Measurements from ENCODE around the gene TMEM163. TPM values are rescaled to one million over a fixed set of nuclear protein-coding genes. Genes with fewer than 3 reads are reported as not detected.

The TMEM163 gene
- polyA plus RNA-seq, 2 donors: 0.10 to 0.11 TPM

DNA sequence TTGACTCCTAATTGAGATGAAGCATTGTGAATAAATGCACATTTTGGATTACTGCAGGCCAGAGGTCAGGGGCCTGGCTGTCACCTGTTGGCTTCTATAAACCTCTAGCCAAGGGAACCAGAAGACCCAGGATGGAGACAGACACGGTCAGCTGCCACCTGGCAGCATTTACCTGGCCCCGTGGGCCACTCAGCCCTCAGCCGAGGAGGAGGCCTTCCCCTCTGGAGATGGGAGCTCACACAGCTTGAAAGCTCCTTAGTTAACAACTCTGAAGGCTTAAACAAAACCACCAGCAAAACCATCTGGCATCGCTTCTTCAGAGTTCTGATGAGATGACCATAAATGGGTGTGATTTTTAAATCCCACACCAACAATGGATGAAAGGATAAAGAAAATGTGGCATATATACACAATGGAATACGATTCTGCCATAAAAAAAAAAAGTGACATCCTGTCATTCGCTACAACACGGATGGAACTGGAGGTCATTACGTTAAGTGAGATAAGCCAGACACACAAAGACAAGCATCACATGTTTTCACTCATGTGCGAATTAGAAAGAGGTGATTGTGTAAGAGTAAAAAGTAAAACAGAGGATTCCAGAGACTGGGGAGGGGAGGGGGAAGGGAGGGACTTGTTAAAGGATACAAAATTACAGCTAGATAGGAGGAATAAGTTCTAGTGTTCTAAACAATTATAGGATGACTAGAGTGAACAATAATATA lies 218.4 kb downstream of the TMEM163 start:
- Histone ChIP-seq H3K9me3 (ENCODE audit: control insufficient read depth in 2 of 2, insufficient read depth in 1 of 2, low read depth in 1 of 2, low read length in 1 of 2) (no peaks in the 10 kb centered on the region), H3K4me3 (ENCODE audit: low read depth in 1 of 2, low read length in 2 of 2) (no peak overlapping the region), H3K36me3 (ENCODE audit: control insufficient read depth in 2 of 2, insufficient read depth in 2 of 2, low read length in 1 of 2) (no peaks in the 10 kb centered on the region), H3K27me3 (ENCODE audit: control insufficient read depth in 1 of 2, insufficient read depth in 2 of 2, low read length in 2 of 2) (peaks cover 0 to 3% of the 10 kb centered on the region in 2 donors), H3K4me1 (ENCODE audit: control insufficient read depth in 2 of 2, insufficient read depth in 2 of 2, low read length in 1 of 2) (no peaks in the 10 kb centered on the region), H3K27ac (ENCODE audit: low read depth in 2 of 2, low read length in 1 of 2) (no peak overlapping the region)
- WGBS, 2 donors: 71 to 72% methylated on average over 9 of the region's 9 CpGs

DNA sequence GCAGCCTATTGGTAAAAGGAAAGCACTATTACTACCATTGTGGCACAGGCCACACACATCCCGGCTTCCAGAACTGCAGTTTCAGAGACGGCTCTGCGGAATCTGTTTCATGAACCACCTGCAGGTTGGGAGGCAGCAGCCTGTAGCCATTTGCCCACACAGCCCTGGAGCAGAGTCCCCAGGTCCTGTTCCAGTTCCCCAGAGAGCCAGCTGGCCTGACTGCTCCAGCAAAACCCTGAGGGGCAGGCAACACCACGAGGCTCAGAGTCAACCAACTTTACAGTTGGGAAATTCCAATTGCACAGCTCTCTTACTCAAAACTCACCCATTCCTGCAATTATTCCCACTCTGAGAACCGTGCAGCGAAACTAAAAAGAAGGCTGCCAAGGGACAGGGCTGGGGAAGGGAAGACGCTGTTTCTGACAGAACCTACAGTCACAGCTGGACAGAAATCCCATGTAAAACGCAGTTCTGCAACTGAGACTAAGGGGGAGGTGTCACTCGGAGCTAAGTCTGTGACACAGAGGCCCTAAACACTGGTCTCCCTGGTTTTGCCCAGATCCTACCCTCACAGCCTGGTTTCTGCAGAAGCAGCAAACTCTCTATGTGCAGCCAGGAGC lies 219.4 kb downstream of the TMEM163 start:
- Histone ChIP-seq H3K27me3 (ENCODE audit: control insufficient read depth in 1 of 2, insufficient read depth in 2 of 2, low read length in 2 of 2) (peaks cover 0 to 3% of the 10 kb centered on the region in 2 donors), H3K9me3 (ENCODE audit: control insufficient read depth in 2 of 2, insufficient read depth in 1 of 2, low read depth in 1 of 2, low read length in 1 of 2) (no peaks in the 10 kb centered on the region), H3K27ac (ENCODE audit: low read depth in 2 of 2, low read length in 1 of 2) (no peak overlapping the region), H3K4me3 (ENCODE audit: low read depth in 1 of 2, low read length in 2 of 2) (no peak overlapping the region), H3K4me1 (ENCODE audit: control insufficient read depth in 2 of 2, insufficient read depth in 2 of 2, low read length in 1 of 2) (no peaks in the 10 kb centered on the region), H3K36me3 (ENCODE audit: control insufficient read depth in 2 of 2, insufficient read depth in 2 of 2, low read length in 1 of 2) (no peaks in the 10 kb centered on the region)
- 64 to 65% methylated on average over 9 of the region's 9 CpGs for WGBS, 2 donors

- 77 to 81% methylated on average over 7 of the region's 7 CpGs for WGBS, 2 donors
Observed at GRCh38 chr2:134498654-134499053, 220.1 kb downstream of the TMEM163 start.

GRCh38 chr2:134493797-134494196 lies 225.0 kb downstream of the TMEM163 start:
- no peaks in the 10 kb centered on the region for H3K27me3 ChIP-seq (ENCODE audit: control insufficient read depth in 1 of 2, insufficient read depth in 2 of 2, low read length in 2 of 2)

More at GRCh38 chr2:134498654-134499053, 220.1 kb downstream of the TMEM163 start:
- no peaks in the 10 kb centered on the region for H3K36me3 ChIP-seq (ENCODE audit: control insufficient read depth in 2 of 2, insufficient read depth in 2 of 2, low read length in 1 of 2)
- no peaks in the 10 kb centered on the region for H3K9me3 ChIP-seq (ENCODE audit: control insufficient read depth in 2 of 2, insufficient read depth in 1 of 2, low read depth in 1 of 2, low read length in 1 of 2)
- H3K27me3 ChIP-seq (ENCODE audit: control insufficient read depth in 1 of 2, insufficient read depth in 2 of 2, low read length in 2 of 2): peaks cover 0 to 3% of the 10 kb centered on the region in 2 donors
- no peaks in the 10 kb centered on the region for H3K4me1 ChIP-seq (ENCODE audit: control insufficient read depth in 2 of 2, insufficient read depth in 2 of 2, low read length in 1 of 2)
- H3K4me3 ChIP-seq (ENCODE audit: low read depth in 1 of 2, low read length in 2 of 2): no peak overlapping the region
- H3K27ac ChIP-seq (ENCODE audit: low read depth in 2 of 2, low read length in 1 of 2): no peak overlapping the region

GRCh38 chr2:134491771-134492441 lies 226.9 kb downstream of the TMEM163 start:
- Histone ChIP-seq H3K9me3 (ENCODE audit: control insufficient read depth in 2 of 2, insufficient read depth in 1 of 2, low read depth in 1 of 2, low read length in 1 of 2) (no peaks in the 10 kb centered on the region), H3K4me1 (ENCODE audit: control insufficient read depth in 2 of 2, insufficient read depth in 2 of 2, low read length in 1 of 2) (no peaks in the 10 kb centered on the region), H3K36me3 (ENCODE audit: control insufficient read depth in 2 of 2, insufficient read depth in 2 of 2, low read length in 1 of 2) (no peaks in the 10 kb centered on the region), H3K27ac (ENCODE audit: low read depth in 2 of 2, low read length in 1 of 2) (no peak overlapping the region), H3K4me3 (ENCODE audit: low read depth in 1 of 2, low read length in 2 of 2) (no peak overlapping the region), H3K27me3 (ENCODE audit: control insufficient read depth in 1 of 2, insufficient read depth in 2 of 2, low read length in 2 of 2) (no peaks in the 10 kb centered on the region)
- WGBS, 2 donors: 32 to 35% methylated on average over 9 of the region's 9 CpGs

More at GRCh38 chr2:134493797-134494196, 225.0 kb downstream of the TMEM163 start:
- Histone ChIP-seq H3K9me3 (ENCODE audit: control insufficient read depth in 2 of 2, insufficient read depth in 1 of 2, low read depth in 1 of 2, low read length in 1 of 2) (no peaks in the 10 kb centered on the region), H3K36me3 (ENCODE audit: control insufficient read depth in 2 of 2, insufficient read depth in 2 of 2, low read length in 1 of 2) (no peaks in the 10 kb centered on the region), H3K27ac (ENCODE audit: low read depth in 2 of 2, low read length in 1 of 2) (no peak overlapping the region), H3K4me3 (ENCODE audit: low read depth in 1 of 2, low read length in 2 of 2) (no peak overlapping the region), H3K4me1 (ENCODE audit: control insufficient read depth in 2 of 2, insufficient read depth in 2 of 2, low read length in 1 of 2) (no peaks in the 10 kb centered on the region)
- WGBS, 2 donors: 90 to 91% methylated on average over 4 of the region's 4 CpGs

- no peaks in the 10 kb centered on the region for H3K9me3 ChIP-seq (ENCODE audit: control insufficient read depth in 2 of 2, insufficient read depth in 1 of 2, low read depth in 1 of 2, low read length in 1 of 2)
- 85 to 86% methylated on average over 4 of the region's 4 CpGs for WGBS, 2 donors
- no peak overlapping the region for H3K27ac ChIP-seq (ENCODE audit: low read depth in 2 of 2, low read length in 1 of 2)
- no peaks in the 10 kb centered on the region for H3K27me3 ChIP-seq (ENCODE audit: control insufficient read depth in 1 of 2, insufficient read depth in 2 of 2, low read length in 2 of 2)
- H3K36me3 ChIP-seq (ENCODE audit: control insufficient read depth in 2 of 2, insufficient read depth in 2 of 2, low read length in 1 of 2): no peaks in the 10 kb centered on the region
- no peak overlapping the region for H3K4me3 ChIP-seq (ENCODE audit: low read depth in 1 of 2, low read length in 2 of 2)
- H3K4me1 ChIP-seq (ENCODE audit: control insufficient read depth in 2 of 2, insufficient read depth in 2 of 2, low read length in 1 of 2): no peaks in the 10 kb centered on the region
Observed at GRCh38 chr2:134491022-134491421, 227.8 kb downstream of the TMEM163 start.

GRCh38 chr2:134490559-134490958 lies 228.2 kb downstream of the TMEM163 start:
- Histone ChIP-seq H3K36me3 (ENCODE audit: control insufficient read depth in 2 of 2, insufficient read depth in 2 of 2, low read length in 1 of 2) (no peaks in the 10 kb centered on the region), H3K27me3 (ENCODE audit: control insufficient read depth in 1 of 2, insufficient read depth in 2 of 2, low read length in 2 of 2) (no peaks in the 10 kb centered on the region), H3K4me3 (ENCODE audit: low read depth in 1 of 2, low read length in 2 of 2) (no peak overlapping the region), H3K4me1 (ENCODE audit: control insufficient read depth in 2 of 2, insufficient read depth in 2 of 2, low read length in 1 of 2) (no peaks in the 10 kb centered on the region), H3K27ac (ENCODE audit: low read depth in 2 of 2, low read length in 1 of 2) (no peak overlapping the region), H3K9me3 (ENCODE audit: control insufficient read depth in 2 of 2, insufficient read depth in 1 of 2, low read depth in 1 of 2, low read length in 1 of 2) (no peaks in the 10 kb centered on the region)
- 80 to 82% methylated on average over 4 of the region's 4 CpGs for WGBS, 2 donors

DNA sequence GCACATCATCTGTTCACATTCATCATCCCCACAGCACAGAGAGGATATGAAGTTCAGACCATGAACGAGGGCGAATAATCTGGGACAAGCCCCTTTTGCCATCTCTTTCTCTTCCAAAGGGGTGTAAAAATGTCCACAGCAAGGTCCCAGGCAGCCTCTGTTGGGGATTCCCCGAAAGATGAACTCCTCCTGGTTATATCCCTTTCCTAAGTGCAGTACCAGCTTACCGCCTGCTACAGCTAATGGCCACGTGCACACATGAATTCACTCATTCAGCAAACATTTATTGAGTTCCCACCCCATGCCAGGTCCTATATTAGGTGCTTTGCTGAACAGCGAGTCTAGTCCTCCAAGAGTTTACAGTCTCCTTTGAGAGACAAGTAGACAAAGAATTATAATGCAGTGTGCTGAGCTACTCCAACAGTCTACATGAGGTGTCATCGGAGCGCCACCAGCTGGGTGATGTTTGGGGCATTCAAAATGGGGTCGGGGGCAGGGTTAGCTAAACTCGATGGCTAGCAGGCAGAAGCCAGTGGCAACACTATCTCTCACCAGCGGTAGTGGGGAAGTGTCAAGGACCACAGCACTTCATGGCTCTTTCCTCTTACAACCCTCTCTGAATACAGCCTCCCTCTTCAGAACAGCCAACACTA lies 228.9 kb downstream of the TMEM163 start:
- no peaks in the 10 kb centered on the region for H3K27me3 ChIP-seq (ENCODE audit: control insufficient read depth in 1 of 2, insufficient read depth in 2 of 2, low read length in 2 of 2)
- H3K27ac ChIP-seq (ENCODE audit: low read depth in 2 of 2, low read length in 1 of 2): no peak overlapping the region
- no peaks in the 10 kb centered on the region for H3K4me1 ChIP-seq (ENCODE audit: control insufficient read depth in 2 of 2, insufficient read depth in 2 of 2, low read length in 1 of 2)
- H3K4me3 ChIP-seq (ENCODE audit: low read depth in 1 of 2, low read length in 2 of 2): no peak overlapping the region
- no peaks in the 10 kb centered on the region for H3K9me3 ChIP-seq (ENCODE audit: control insufficient read depth in 2 of 2, insufficient read depth in 1 of 2, low read depth in 1 of 2, low read length in 1 of 2)
- H3K36me3 ChIP-seq (ENCODE audit: control insufficient read depth in 2 of 2, insufficient read depth in 2 of 2, low read length in 1 of 2): no peaks in the 10 kb centered on the region
- WGBS, 2 donors: 77 to 81% methylated on average over 11 of the region's 11 CpGs

DNA sequence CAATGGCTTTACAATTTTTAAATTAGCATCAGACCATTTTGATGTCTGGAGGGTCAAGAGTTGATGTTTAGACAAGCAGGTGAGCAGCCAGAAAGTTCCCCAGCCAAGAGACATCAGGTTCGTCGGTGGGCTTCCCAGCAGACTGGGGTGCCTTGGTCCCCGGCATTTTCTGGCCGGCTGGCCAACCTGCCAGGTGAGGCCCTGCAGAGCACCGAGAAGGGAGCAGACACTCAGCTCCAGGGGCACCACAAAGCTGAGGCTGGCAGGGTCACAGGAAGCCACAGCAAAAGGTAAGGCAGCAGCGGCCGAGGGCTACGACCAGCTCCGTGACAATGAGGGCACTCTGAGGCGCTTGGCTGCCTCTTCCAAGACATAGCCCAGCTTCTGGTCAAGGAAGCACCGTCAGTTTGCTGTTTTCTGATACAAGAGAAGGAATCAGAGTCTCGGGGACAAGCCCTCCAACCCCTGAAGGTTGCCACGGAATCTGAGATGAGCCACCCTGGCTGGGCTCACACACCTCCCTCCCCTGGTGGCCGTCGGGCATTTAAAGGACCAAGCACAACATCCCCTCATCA lies 235.9 kb downstream of the TMEM163 start:
- Histone ChIP-seq H3K9me3 (ENCODE audit: control insufficient read depth in 2 of 2, insufficient read depth in 1 of 2, low read depth in 1 of 2, low read length in 1 of 2) (no peaks in the 10 kb centered on the region), H3K27ac (ENCODE audit: low read depth in 2 of 2, low read length in 1 of 2) (no peak overlapping the region), H3K4me3 (ENCODE audit: low read depth in 1 of 2, low read length in 2 of 2) (no peak overlapping the region), H3K27me3 (ENCODE audit: control insufficient read depth in 1 of 2, insufficient read depth in 2 of 2, low read length in 2 of 2) (no peaks in the 10 kb centered on the region), H3K4me1 (ENCODE audit: control insufficient read depth in 2 of 2, insufficient read depth in 2 of 2, low read length in 1 of 2) (no peaks in the 10 kb centered on the region), H3K36me3 (ENCODE audit: control insufficient read depth in 2 of 2, insufficient read depth in 2 of 2, low read length in 1 of 2) (no peaks in the 10 kb centered on the region)
- 84 to 85% methylated on average over 15 of the region's 15 CpGs for WGBS, 2 donors

Measured in esophagus (tissue), 2 donors.